ENCODE measurements around the gene TBC1D17. TPM values are rescaled to one million over a fixed set of nuclear protein-coding genes. Genes with fewer than 3 reads are reported as not detected.

TBC1D17 gene
- total RNA-seq, 1 donor from 2014 or later = 35.6 TPM

DNA sequence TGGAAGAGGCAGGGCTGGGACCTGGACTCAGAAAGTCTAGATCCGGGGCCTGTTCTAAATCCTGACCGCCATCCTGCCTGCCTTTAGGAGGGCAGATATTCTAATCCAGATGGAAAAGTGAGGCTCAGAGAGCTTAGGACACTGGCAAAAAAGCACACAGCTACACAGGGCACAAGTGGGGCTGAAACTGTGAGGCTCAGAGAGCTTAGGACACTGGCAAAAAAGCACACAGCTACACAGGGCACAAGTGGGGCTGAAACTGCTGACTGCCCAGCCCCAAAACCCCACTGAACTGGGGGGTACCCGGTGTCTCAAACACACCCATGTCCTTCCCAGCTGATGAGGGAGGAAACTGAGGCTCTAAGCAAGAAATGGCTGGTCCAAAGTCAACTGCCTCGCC, 2.3 kb upstream of the TBC1D17 start:
- DNase-seq (ENCODE audit: extremely low read depth, low read depth, low spot score) = no peak

GRCh38 chr19:49875857-49876421, 1.6 kb upstream of the TBC1D17 start:
- no peak for DNase-seq (ENCODE audit: extremely low read depth, low read depth, low spot score)

DNA sequence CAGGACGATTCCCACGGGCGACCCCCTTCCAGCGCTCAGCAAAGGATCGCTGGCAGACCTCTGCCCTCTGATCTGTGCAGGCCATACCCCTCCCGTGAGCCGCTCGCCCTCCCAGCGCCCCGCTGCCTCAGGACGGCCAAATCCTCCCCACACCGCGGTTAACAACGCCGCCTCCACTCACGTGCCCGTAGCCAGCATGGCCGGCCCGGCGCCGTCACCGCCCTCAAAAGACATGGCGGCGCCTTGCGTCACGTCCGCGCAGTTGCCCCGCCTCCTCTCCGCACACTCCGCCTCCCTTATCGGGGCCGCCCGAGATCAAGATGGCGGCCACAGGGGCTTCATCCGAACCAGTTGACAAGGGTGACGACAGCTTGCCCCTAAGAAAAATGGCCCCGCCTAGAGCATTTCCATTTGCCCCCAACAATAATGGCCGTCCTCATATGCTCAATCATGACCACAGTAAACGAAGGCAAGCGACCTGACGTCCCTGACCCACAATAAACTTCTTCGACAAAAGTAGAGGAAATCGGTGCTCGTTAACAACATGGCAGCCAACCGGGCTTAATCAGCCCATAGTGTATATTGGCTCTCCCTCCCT, 981 bp upstream of the TBC1D17 start:
- DNase-seq (ENCODE audit: extremely low read depth, low read depth, low spot score) = peak; percentile 95

DNA sequence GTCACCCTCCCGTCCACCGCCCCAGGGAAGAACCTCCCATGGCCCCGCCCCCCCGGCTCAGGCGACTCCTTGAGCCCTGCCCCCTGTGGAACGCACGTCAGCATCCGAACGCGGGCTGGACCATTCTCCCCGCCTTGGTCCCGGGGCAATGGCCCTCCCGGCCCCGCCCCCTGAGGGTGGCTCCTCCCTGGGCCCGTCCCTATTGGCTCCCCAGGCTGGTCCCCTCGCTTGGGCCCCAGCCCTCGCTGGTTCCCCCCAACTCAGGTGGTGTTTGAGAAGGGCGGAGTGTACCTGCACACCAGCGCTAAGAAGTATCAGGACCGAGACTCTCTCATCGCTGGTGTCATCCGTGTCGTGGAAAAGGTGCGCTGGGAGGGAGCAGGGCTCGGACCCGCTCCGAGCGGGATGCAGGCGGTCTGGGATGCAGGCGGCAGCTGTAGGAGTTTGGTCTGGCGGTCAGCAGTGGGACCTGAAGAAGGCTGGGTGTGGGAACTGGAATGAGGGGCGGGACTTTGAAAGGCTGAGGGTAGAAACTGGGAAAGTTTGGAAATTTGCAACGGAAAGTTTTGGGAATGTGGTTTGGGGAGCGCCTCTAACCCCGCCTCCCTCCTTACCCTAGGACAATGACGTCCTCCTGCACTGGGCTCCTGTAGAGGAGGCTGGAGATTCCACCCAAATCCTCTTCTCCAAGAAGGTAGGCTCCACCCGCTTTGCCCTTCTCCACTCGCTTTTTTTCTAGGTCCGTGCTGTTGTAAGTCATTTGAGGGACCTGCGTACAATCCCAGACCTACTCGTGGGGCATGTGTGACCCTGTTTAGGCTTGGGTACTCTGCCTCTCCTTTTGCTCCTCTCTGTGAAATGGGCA, 609 bp downstream of the TBC1D17 start:
- no peak for DNase-seq (ENCODE audit: extremely low read depth, low read depth, low spot score)

- DNase-seq (ENCODE audit: extremely low read depth, low read depth, low spot score) = no peak
Observed at GRCh38 chr19:49878744-49879070, 1.2 kb downstream of the TBC1D17 start.

GRCh38 chr19:49879243-49879963, 1.9 kb downstream of the TBC1D17 start:
- DNase-seq (ENCODE audit: extremely low read depth, low read depth, low spot score) = no peak

GRCh38 chr19:49880162-49880869, 2.8 kb downstream of the TBC1D17 start:
- DNase-seq (ENCODE audit: extremely low read depth, low read depth, low spot score) = no peak

DNA sequence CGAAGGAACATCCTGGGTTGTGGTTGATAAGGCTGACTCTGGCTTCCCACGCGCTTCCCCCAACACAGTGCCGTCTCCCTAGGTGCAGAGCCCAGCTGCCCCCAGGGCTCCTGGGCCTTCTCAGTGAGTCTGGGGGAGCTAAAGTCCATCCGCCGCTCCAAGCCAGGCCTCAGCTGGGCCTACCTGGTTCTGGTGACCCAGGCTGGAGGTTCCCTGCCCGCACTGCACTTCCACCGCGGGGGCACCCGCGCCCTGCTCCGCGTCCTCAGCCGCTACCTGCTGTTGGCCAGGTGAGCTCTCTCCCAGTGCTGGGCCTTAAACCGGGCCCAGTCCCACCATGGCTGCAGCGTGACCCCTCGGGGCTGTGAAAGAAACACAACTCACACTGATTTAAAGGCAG, 3.7 kb downstream of the TBC1D17 start:
- no peak for DNase-seq (ENCODE audit: extremely low read depth, low read depth, low spot score)

DNA sequence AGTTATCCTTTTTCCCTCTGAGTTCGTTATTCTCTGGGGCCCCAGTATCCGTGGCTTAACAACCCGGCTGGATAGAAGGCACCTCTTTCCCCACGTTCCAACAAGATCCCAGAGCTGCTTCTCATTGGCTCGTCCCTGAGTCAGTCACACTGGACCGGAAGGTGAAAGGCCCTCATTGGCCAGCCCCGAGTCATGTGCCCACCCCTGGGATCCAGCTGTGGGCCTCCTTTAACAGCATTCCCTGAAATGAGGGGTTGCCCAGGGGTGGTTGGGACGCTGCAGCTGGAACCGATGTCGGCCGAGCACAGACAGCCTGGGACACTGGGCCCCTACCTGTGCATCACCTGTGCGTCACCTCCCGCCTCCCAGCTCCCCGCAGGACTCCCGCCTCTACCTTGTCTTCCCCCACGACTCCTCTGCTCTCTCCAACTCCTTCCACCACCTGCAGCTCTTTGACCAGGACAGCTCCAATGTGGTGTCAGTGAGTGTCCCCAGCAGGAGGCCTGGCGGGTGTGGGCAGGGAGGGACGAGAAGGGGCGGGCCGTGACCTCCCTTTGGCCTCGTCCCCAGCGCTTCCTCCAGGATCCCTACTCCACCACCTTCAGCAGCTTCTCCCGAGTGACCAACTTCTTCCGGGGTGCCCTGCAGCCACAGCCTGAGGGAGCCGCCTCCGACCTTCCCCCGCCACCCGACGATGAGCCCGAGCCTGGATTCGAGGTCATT, 4.3 kb downstream of the TBC1D17 start:
- no peak for DNase-seq (ENCODE audit: extremely low read depth, low read depth, low spot score)

DNA sequence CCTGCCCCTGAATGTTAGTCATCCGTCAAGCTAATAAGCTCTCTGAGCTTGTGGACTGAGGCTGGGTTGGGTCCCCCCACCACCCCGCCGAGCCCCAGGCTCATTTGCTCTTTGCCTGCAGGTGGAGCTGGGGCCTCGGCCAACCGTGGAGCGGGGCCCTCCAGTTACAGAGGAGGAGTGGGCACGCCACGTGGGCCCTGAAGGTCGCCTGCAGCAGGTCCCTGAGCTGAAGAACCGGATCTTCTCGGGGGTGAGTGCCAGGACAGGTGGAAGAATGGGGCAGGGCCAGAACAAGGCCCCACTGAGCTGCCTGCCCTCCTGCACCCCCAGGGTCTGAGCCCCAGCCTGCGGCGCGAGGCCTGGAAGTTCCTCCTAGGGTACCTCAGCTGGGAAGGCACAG, 5.1 kb downstream of the TBC1D17 start:
- DNase-seq (ENCODE audit: extremely low read depth, low read depth, low spot score) = no peak

DNA sequence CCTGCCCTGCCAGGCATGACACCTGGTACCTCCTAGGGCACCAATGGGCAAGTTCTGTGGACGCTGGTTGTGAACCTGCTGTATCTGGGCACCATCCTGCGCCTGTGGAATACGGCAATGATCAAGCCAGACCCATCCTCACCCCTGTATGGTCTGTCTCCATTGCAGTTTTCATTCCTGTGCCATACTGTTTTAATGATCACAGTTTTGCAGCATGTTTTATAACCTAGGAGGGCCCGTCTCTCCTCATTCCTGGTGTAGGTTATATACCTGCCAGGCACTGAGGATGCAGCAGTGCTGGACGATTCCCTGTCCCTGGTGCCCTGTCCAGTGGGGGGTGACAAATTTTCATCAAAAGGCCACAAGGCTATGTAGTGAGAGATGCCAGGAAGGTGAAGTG, 5.6 kb downstream of the TBC1D17 start:
- no peak for DNase-seq (ENCODE audit: extremely low read depth, low read depth, low spot score)

DNA sequence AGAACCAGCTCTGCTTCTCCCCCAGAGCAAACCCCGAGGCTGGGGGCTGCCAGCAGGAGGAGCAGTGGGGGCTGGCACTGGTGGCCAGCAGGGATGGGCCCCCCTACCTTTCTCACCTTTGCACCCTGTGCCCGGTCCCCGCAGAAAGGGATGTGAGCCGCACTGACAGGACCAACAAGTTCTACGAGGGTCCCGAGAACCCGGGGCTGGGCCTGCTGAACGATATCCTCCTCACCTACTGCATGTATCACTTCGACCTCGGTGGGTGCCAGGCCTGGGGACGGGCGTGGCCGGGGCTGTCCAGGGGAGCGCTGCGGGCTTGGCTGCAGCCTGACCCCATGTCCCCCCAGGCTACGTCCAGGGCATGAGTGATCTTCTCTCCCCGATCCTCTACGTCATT, 6.6 kb downstream of the TBC1D17 start:
- no peak for DNase-seq (ENCODE audit: extremely low read depth, low read depth, low spot score)

DNA sequence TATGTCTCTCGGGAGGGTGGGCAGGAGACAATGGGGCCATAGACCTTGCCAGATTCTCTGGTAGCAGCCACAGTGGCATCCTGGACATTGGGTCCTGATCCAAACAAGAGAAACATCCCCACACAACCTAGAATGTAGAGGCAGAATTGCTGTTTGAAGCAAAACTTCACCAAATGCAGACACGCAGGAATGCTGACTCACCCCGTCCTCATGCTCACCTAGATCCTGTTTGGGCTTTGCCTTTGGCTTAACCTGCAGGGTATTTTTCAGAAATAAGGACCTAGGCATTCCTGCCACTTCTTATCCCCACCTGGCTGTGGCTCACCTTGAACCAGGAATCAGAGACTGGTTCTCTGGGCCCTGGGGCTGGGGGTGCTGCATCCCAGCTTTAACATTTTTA, 7.3 kb downstream of the TBC1D17 start:
- no peak for DNase-seq (ENCODE audit: extremely low read depth, low read depth, low spot score)

GRCh38 chr19:49887037-49887664, 9.6 kb downstream of the TBC1D17 start:
- no peak for DNase-seq (ENCODE audit: extremely low read depth, low read depth, low spot score)

- no peak for DNase-seq (ENCODE audit: extremely low read depth, low read depth, low spot score)
Observed at GRCh38 chr19:49887665-49888509, 10.4 kb downstream of the TBC1D17 start.

DNA sequence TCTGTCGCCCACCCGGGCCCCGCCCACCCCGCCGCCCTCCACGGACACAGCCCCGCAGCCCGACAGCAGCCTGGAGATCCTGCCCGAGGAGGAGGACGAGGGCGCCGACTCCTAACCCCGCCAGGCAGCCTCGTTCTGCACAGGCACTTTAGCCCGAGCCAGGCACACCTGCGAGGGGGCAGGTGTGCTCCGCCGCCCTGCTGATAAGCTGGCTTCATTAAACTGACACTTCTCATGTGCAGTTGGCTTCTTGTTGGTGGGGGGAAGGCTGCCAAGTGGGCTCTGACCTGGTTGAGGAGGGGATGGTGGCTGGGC, 11.0 kb downstream of the TBC1D17 start:
- no peak for DNase-seq (ENCODE audit: extremely low read depth, low read depth, low spot score)

DNA sequence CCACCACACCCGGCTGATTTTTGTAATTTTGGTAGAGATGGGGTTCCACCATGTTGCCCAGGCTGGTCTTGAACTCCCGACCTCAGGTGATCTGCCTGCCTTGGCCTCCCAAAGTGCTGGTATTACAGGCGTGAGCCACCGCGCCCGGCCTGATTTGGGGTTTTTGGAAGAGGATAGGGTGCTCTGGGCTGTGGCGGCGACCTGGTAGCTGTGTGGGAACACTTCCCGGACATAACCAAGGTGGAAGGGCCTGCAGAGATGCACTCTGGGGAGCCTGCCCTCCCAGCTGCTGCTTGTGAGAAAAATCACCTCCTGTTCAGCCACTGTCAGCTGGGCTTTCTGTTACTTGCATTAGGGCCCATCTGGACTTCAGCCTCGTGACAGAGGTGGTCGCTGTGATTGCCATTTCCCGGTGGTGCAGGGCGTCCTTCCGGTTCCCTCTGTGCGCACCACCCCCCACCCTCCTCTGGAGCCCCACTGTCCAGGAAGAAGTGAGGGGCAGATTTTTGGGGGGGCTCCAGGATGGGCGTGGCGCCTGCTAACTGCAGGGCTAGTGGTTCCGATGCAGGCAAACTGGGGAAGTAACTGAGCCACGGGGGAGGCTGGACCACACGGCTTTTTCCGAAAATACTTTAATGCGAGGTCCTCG, 11.7 kb downstream of the TBC1D17 start:
- DNase-seq (ENCODE audit: extremely low read depth, low read depth, low spot score) = no peak

- DNase-seq (ENCODE audit: extremely low read depth, low read depth, low spot score) = no peak
Observed at GRCh38 chr19:49889687-49890348, 12.3 kb downstream of the TBC1D17 start.

Data from glomerular endothelial cell (primary cell).